Natural killer cell (primary cell): ENCODE data around the gene PCYT1A. TPM values are rescaled to one million over a fixed set of nuclear protein-coding genes. Genes with fewer than 3 reads are reported as not detected.

Source experiments
- ATAC-seq, 3 donors: fragments of 150-1000 bp in 2 of 3; fragments of 200-7000 bp in 1 of 3; cut with Tn5 transposase; 1 replicate in 1 of 3; 2 replicates in 2 of 3; pipeline ENCODE4 v1.10.0; 2021; ENCODE audit warnings: mild to moderate bottlenecking in 2 of 3, moderate library complexity in 2 of 3
- DNase-seq, 2 donors: peaks; one replicate each; pipeline versions ENCODE4 v3.0.0 to v3.0.0-alpha.2; 2013 to 2021; ENCODE audit warnings: mixed read lengths in 1 of 2
- H3K27ac ChIP-seq: one replicate; pipeline ENCODE4 v1.5.1; 2013; ENCODE audit warnings: mild to moderate bottlenecking, low read length
- H3K27me3 ChIP-seq: one replicate; pipeline ENCODE4 v1.6.1; 2013; ENCODE audit warnings: low read length; ENCODE audit not compliant: control insufficient read depth, insufficient read depth
- H3K36me3 ChIP-seq: one replicate; pipeline ENCODE4 v1.6.1; 2013; ENCODE audit warnings: low read length; ENCODE audit not compliant: control insufficient read depth, insufficient read depth
- H3K4me1 ChIP-seq: one replicate; pipeline ENCODE4 v1.6.1; 2013; ENCODE audit warnings: low read length; ENCODE audit not compliant: control insufficient read depth, insufficient read depth
- H3K4me3 ChIP-seq: one replicate; pipeline ENCODE4 v1.5.1; 2013; ENCODE audit warnings: low read length
- H3K9me3 ChIP-seq: one replicate; pipeline ENCODE4 v1.6.1; 2013; ENCODE audit warnings: low read length; ENCODE audit not compliant: control insufficient read depth, insufficient read depth
- H3K27ac Mint-ChIP-seq, 2 donors: one replicate each; pipeline ENCODE4 v1.8.0; 2022; ENCODE audit warnings: mild to moderate bottlenecking in 2 of 2, mixed read lengths in 2 of 2, moderate library complexity in 1 of 2
- H3K27me3 Mint-ChIP-seq, 2 donors: one replicate each; pipeline ENCODE4 v1.8.0; 2022; ENCODE audit warnings: low read depth in 2 of 2, mixed read lengths in 2 of 2
- H3K36me3 Mint-ChIP-seq: one replicate; pipeline ENCODE4 v1.8.0; 2022; ENCODE audit warnings: mixed read lengths
- H3K4me1 Mint-ChIP-seq, 2 donors: one replicate each; pipeline ENCODE4 v1.8.0; 2022; ENCODE audit warnings: mixed read lengths in 2 of 2
- H3K4me3 Mint-ChIP-seq: one replicate; pipeline ENCODE4 v1.8.0; 2022; ENCODE audit warnings: mild to moderate bottlenecking, moderate library complexity, mixed read lengths
- H3K9me3 Mint-ChIP-seq, 2 donors: one replicate each; pipeline ENCODE4 v1.8.0; 2022; ENCODE audit warnings: mixed read lengths in 2 of 2
- WGBS: methylation state at CpG from one replicate; pipeline ENCODE4 v1.1.7; 2013; ENCODE audit warnings: missing lambda C conversion rate; ENCODE audit not compliant: insufficient coverage; 5-methylcytosine and 5-hydroxymethylcytosine counted together
- intact Hi-C: fragments of 100-400 bp; cut with micrococcal nuclease; formaldehyde crosslinking; loops from one replicate; pipeline ENCODE4 v1.14.2; 2022
- total RNA-seq, 4 donors: library from RNA; stranded (reverse); fragments of 120-200 nt in 1 of 4; gene quantifications; one replicate each; pipeline versions ENCODE4 v1.2.3 to v1.2.4, GENCODE V29; 2013 to 2022
- TF ChIP-seq, protein P1 (sequence below): fragments of 200-600 bp; IDR thresholded peaks from one replicate; pipeline ENCODE4 v1.8.0; 2022; ENCODE audit warnings: antibody characterized with exemption

PCYT1A gene
- total RNA-seq, 3 donors from 2014 or later (not counting 1 experiment from before 2014, with no cell fraction given), result 105 to 123 (median 110) TPM

DNA sequence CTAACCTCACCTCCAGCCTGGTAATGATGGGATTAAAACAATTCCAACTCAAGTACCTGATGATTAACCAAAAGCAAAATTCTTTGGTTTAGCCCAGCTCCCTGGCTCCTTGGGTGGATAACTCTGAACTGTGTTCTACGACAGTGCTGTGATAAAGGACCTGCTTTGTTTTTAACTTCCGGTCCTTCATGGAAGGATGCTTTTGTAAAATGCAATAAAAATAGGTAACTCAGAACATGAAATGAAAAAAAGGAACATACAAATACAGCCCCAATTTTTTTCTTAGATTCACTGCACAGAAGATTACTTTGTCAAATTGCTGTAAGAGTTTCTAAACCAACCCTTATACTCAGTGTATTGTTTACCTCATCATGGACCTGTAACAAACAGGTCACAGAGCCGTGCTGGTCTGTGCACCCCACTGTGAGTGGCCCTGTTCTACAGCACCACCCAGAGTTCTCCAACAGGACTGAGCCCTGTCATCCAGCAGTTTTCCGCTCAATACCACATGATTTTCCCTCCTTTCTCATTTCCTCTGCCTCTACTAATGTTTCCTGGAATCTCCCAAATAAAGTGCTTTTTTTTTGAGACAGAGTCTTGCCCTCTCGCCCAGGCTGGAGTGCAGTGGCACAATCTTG lies 4.9 kb upstream of the PCYT1A start:
- Mint-ChIP-seq H3K4me3 (no peak overlapping the region), H3K27ac (no peak overlapping the region), H3K36me3 (no peaks in the 10 kb centered on the region), H3K27me3 (no peaks in the 10 kb centered on the region), H3K4me1 (peaks cover 9 to 14% of the 10 kb centered on the region in 2 donors), H3K9me3 (no peaks in the 10 kb centered on the region)
- TF ChIP-seq, protein P1, sequence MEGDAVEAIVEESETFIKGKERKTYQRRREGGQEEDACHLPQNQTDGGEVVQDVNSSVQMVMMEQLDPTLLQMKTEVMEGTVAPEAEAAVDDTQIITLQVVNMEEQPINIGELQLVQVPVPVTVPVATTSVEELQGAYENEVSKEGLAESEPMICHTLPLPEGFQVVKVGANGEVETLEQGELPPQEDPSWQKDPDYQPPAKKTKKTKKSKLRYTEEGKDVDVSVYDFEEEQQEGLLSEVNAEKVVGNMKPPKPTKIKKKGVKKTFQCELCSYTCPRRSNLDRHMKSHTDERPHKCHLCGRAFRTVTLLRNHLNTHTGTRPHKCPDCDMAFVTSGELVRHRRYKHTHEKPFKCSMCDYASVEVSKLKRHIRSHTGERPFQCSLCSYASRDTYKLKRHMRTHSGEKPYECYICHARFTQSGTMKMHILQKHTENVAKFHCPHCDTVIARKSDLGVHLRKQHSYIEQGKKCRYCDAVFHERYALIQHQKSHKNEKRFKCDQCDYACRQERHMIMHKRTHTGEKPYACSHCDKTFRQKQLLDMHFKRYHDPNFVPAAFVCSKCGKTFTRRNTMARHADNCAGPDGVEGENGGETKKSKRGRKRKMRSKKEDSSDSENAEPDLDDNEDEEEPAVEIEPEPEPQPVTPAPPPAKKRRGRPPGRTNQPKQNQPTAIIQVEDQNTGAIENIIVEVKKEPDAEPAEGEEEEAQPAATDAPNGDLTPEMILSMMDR, result no peak
- ATAC-seq, result no peak
- Histone ChIP-seq H3K36me3 (no peaks in the 10 kb centered on the region), H3K4me3 (no peak overlapping the region), H3K27ac (no peak overlapping the region), H3K4me1 (peaks cover 7% of the 10 kb centered on the region), H3K9me3 (no peaks in the 10 kb centered on the region), H3K27me3 (no peaks in the 10 kb centered on the region)
- WGBS, result 87% methylated on average over 5 of the region's 5 CpGs
- intact Hi-C loops, result no loop called here
- DNase-seq, result no peak

DNA sequence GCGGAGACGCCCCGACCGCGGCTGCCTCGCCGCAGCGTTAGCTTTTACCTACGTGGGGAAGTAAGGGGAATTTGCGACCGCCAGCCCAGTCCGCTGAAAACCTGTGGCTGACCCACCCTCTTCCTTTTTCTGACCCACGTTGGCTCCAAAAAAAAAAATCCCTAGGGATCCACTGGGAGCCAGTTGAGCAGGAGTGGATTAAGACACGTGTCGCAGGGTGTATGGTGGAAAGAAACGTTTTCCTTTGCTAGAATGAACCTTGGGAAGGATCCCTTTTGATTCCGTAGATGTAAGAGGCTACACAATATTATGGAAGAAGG lies 575 bp upstream of the PCYT1A start:
- H3K36me3 Mint-ChIP-seq, result no peaks in the 10 kb centered on the region
- Histone ChIP-seq H3K4me3 (peak overlapping the region; percentile 62), H3K27me3 (no peaks in the 10 kb centered on the region), H3K27ac (peak overlapping the region; percentile 78), H3K4me1 (peaks cover 19% of the 10 kb centered on the region), H3K36me3 (no peaks in the 10 kb centered on the region), H3K9me3 (no peaks in the 10 kb centered on the region)
- H3K4me1 Mint-ChIP-seq, result peaks cover 39 to 45% of the 10 kb centered on the region in 2 donors
- intact Hi-C loops, result no loop called here
- TF ChIP-seq, protein P1, result no peak
- H3K27ac Mint-ChIP-seq, result peak overlapping the region; percentile 100
- H3K4me3 Mint-ChIP-seq, result peak overlapping the region; percentile 100
- H3K27me3 Mint-ChIP-seq, result no peaks in the 10 kb centered on the region
- ATAC-seq, result peak in 1 of 3 donors; percentile 64
- WGBS, result 0% methylated on average over 15 of the region's 17 CpGs
- no peaks in the 10 kb centered on the region for H3K9me3 Mint-ChIP-seq
- peak in 1 of 2 donors; percentile 72 for DNase-seq

DNA sequence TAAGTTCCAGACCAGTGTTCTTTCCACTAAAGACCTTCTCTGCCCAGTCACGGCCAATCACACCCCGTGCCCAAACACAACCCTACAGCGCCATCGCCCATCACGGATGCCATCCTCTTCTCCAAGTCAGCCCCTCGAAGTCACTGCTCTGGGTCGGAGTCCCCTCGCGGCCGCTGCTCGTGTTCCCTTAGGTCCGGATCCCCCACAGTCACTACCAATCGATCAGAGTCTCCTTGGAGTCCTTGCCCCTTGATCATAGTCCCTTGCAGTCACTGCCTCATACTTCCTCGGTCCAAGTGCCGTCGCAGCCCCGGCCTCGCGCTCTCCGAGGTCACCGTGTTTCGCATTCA lies 461 bp downstream of the PCYT1A start:
- no peaks in the 10 kb centered on the region for H3K36me3 Mint-ChIP-seq
- no peaks in the 10 kb centered on the region for H3K9me3 Mint-ChIP-seq
- H3K4me1 Mint-ChIP-seq, result peaks cover 41 to 45% of the 10 kb centered on the region in 2 donors

More for the DNA sequence above, 461 bp downstream of the PCYT1A start:
- Mint-ChIP-seq H3K4me3 (peak overlapping the region; percentile 100), H3K27me3 (no peaks in the 10 kb centered on the region), H3K27ac (peak overlapping the region; percentile 100)
- H3K27me3 ChIP-seq, result no peaks in the 10 kb centered on the region
- H3K4me1 ChIP-seq, result peaks cover 19% of the 10 kb centered on the region
- ATAC-seq (peak; percentile 35 to 56 (median 40)), DNase-seq (peak in 1 of 2 donors; percentile 54)
- intact Hi-C loops, result loop anchor here (1.0 kb wide), 1 partner anchor 13 kb away; no protein-coding TSS in a partner anchor
- H3K27ac ChIP-seq, result peak overlapping the region; percentile 78
- WGBS, result under 1% methylated on average over 22 of the region's 22 CpGs
- TF ChIP-seq, protein P1, result no peak
- peak overlapping the region; percentile 62 for H3K4me3 ChIP-seq
- no peaks in the 10 kb centered on the region for H3K9me3 ChIP-seq
- no peaks in the 10 kb centered on the region for H3K36me3 ChIP-seq
